ENCODE data around the gene PHACTR1. TPM values are rescaled to one million over a fixed set of nuclear protein-coding genes. Genes with fewer than 3 reads are reported as not detected.

PHACTR1 gene
- total RNA-seq, 1 experiment from 2014 or later = 0.05 TPM

- Histone ChIP-seq H3K4me1 (ENCODE audit: control insufficient read depth, insufficient read depth, low read length) (no peaks in the 10 kb centered on the region), H3K27me3 (ENCODE audit: control insufficient read depth, insufficient read depth, low read length) (peaks cover 28% of the 10 kb centered on the region), H3K36me3 (ENCODE audit: control insufficient read depth, insufficient read depth, low read length) (no peaks in the 10 kb centered on the region), H3K9me3 (ENCODE audit: control insufficient read depth, insufficient read depth, low read depth, low read length) (no peaks in the 10 kb centered on the region), H3K27ac (ENCODE audit: low read length) (no peak overlapping the region), H3K4me3 (ENCODE audit: low read depth in 2 of 2, low read length in 2 of 2) (no peak overlapping the region)
- CTCF ChIA-PET = no interaction called here
- TF ChIP-seq REST (IDR thresholded peaks at IDR 0.05; ENCODE audit: insufficient read depth in 1 of 2, low read depth in 2 of 2, low read length in 1 of 2) = no peak
- TF ChIP-seq TCF7L2 (IDR thresholded peaks at IDR 0.05; ENCODE audit: low read depth, low read length) = no peak
- no peak for TF ChIP-seq POLR2AphosphoS5 (IDR thresholded peaks at IDR 0.05; ENCODE audit: low read depth, low read length)
- TF ChIP-seq SIN3A (IDR thresholded peaks at IDR 0.05; ENCODE audit: borderline replicate concordance, insufficient read depth, low read depth, low read length) = no peak
- TF ChIP-seq, protein P1, sequence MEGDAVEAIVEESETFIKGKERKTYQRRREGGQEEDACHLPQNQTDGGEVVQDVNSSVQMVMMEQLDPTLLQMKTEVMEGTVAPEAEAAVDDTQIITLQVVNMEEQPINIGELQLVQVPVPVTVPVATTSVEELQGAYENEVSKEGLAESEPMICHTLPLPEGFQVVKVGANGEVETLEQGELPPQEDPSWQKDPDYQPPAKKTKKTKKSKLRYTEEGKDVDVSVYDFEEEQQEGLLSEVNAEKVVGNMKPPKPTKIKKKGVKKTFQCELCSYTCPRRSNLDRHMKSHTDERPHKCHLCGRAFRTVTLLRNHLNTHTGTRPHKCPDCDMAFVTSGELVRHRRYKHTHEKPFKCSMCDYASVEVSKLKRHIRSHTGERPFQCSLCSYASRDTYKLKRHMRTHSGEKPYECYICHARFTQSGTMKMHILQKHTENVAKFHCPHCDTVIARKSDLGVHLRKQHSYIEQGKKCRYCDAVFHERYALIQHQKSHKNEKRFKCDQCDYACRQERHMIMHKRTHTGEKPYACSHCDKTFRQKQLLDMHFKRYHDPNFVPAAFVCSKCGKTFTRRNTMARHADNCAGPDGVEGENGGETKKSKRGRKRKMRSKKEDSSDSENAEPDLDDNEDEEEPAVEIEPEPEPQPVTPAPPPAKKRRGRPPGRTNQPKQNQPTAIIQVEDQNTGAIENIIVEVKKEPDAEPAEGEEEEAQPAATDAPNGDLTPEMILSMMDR (IDR thresholded peaks at IDR 0.05) = no peak
- intact Hi-C loops (cut with micrococcal nuclease; ENCODE audit: unreplicated experiment) = no loop called here
- in situ Hi-C loops (cut with HindIII; ENCODE audit: low pct_unique_long_range_greater_than_20kb, low sequenced_read_pairs) = no loop called here
- DNase-seq (ENCODE audit: low read depth, low spot score) = no peak
- BruUV-seq (replicated peaks) = no TSS peak
- ATAC-seq = no peak
- POLR2A ChIA-PET = no interaction called here
These were observed 291.2 kb downstream of the PHACTR1 start for GRCh38 chr6:13007744-13008143.

GRCh38 chr6:13009031-13009430 lies 292.5 kb downstream of the PHACTR1 start:
- ChIA-PET CTCF (no interaction called here), POLR2A (no interaction called here)
- no peak for DNase-seq (ENCODE audit: low read depth, low spot score)
- no peaks in the 10 kb centered on the region; the same call in 1 of the 2 replicates for H3K4me1 ChIP-seq (ENCODE audit: control insufficient read depth, insufficient read depth, low read length)
- peaks cover 36% of the 10 kb centered on the region for H3K27me3 ChIP-seq (ENCODE audit: control insufficient read depth, insufficient read depth, low read length)
- BruUV-seq (replicated peaks) = no TSS peak
- H3K36me3 ChIP-seq (ENCODE audit: control insufficient read depth, insufficient read depth, low read length) = no peaks in the 10 kb centered on the region
- intact Hi-C loops (cut with micrococcal nuclease; ENCODE audit: unreplicated experiment) = no loop called here
- no peak for ATAC-seq
- H3K27ac ChIP-seq (ENCODE audit: low read length) = no peak overlapping the region
- no peak overlapping the region for H3K4me3 ChIP-seq (ENCODE audit: low read depth in 2 of 2, low read length in 2 of 2)
- TF ChIP-seq POLR2AphosphoS5 (IDR thresholded peaks at IDR 0.05; ENCODE audit: low read depth, low read length) (no peak), REST (IDR thresholded peaks at IDR 0.05; ENCODE audit: insufficient read depth in 1 of 2, low read depth in 2 of 2, low read length in 1 of 2) (no peak)
- in situ Hi-C loops (cut with HindIII; ENCODE audit: low pct_unique_long_range_greater_than_20kb, low sequenced_read_pairs) = no loop called here
- H3K9me3 ChIP-seq (ENCODE audit: control insufficient read depth, insufficient read depth, low read depth, low read length) = no peaks in the 10 kb centered on the region
